Measurements from ENCODE around the gene UGT3A1. TPM values are rescaled to one million over a fixed set of nuclear protein-coding genes. Genes with fewer than 3 reads are reported as not detected.

UGT3A1 gene
- polyA plus RNA-seq, 4 donors, result 84.7 to 141 (median 125) TPM

DNA sequence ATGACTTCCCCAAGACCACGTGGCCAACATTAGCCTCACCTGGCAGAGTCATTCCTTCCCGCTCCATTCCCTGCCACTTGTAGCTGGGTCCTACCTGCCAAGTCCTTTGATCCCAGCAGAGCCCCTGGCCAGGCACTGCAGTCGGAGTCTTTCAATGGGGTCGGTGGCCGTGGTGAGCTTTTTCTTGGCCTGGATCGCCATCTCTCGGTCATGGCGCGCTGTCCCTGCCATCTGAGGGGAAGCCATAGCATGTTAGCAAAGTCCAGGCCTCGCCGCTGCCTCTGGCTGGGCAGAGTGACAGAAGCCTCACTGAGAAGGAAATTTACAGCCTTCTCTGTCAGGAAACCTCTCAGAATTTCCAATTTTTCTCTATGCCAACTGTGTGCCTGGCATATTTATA, 70.3 kb downstream of the UGT3A1 start:
- DNase-seq (ENCODE audit: low read depth in 4 of 4, low spot score in 3 of 4), result no peak

GRCh38 chr5:35919191-35919590, 72.0 kb downstream of the UGT3A1 start:
- DNase-seq (ENCODE audit: low read depth in 4 of 4, low spot score in 3 of 4), result no peak

GRCh38 chr5:35908814-35909213, 82.4 kb downstream of the UGT3A1 start:
- no peak for DNase-seq (ENCODE audit: low read depth in 4 of 4, low spot score in 3 of 4)

DNA sequence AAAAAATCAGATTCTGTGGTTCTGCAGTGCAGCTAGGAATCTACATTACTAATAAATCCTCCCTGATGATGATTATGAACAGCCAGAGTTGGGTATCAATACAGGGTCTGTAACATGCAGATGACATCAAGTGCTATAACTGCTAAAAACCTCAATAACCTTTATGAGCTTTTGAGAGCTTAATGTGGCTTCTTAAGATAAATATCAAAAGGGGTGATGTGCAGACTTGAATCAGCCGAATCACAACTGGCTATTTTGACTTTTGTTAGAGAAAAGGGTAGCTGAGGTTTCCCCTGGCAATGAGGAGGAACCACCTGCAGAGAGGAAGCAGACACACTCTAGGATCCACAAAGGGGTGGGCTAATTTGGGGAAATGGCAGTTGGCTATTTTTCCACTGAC, 83.0 kb downstream of the UGT3A1 start:
- no peak for DNase-seq (ENCODE audit: low read depth in 4 of 4, low spot score in 3 of 4)

- no peak for DNase-seq (ENCODE audit: low read depth in 4 of 4, low spot score in 3 of 4)
These were observed 86.6 kb downstream of the UGT3A1 start for GRCh38 chr5:35904443-35905132.

DNA sequence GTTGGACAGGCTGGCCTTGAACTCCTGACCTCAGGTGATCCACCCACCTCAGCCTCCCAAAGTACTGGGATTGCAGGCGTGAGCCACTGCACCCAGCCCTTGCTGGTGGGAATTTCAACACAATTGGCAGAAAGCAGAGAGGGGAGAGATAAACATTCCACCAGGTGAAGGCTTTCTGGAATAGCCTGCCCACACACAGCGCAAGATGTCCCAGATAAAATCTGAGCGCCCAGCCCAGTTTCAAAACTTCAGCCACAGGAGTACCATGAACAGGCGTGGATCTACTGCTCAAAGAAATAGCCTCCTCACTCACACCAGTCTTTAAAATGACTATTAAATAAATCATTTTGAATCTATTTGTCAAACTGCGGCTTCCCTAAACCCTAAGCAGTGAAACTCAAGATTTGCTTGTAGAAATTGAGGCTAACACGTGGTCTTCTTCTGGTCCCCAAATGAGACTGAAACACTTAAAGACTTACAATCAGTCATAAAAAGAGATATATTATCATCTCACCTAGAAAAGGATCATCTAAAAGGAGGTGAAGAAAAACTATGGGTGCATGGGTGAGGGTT, 87.5 kb downstream of the UGT3A1 start:
- no peak for DNase-seq (ENCODE audit: low read depth in 4 of 4, low spot score in 3 of 4)

- no peak for DNase-seq (ENCODE audit: low read depth in 4 of 4, low spot score in 3 of 4)
These were observed 89.0 kb downstream of the UGT3A1 start for GRCh38 chr5:35902046-35902672.

Other genes starting within 250 kb of the UGT3A1 start
- gene IL7R, start 134.5 kb downstream of the UGT3A1 start, polyA plus RNA-seq (ENCODE audit: insufficient read length in 4 of 4), result 1 to 10 TPM in 1 of 4 donors, under 1 TPM in 3; 0.69 to 1.3 (median 0.93) TPM
- gene CAPSL, start 52.8 kb downstream of the UGT3A1 start, polyA plus RNA-seq (ENCODE audit: insufficient read length in 4 of 4), result 1 to 10 TPM; 5.3 to 7.4 (median 6.6) TPM
- gene UGT3A2, start 75.5 kb upstream of the UGT3A1 start, polyA plus RNA-seq (ENCODE audit: insufficient read length in 4 of 4), result 10 to 100 TPM; 11.2 to 18.7 (median 15.2) TPM
- gene LMBRD2, start 160.5 kb upstream of the UGT3A1 start, polyA plus RNA-seq (ENCODE audit: insufficient read length in 4 of 4), result 10 to 100 TPM; 18.4 to 23.3 (median 20.2) TPM
- 10 to 100 TPM; 42.6 to 46.3 (median 44.3) TPM for gene SKP2, start 160.7 kb upstream of the UGT3A1 start, polyA plus RNA-seq (ENCODE audit: insufficient read length in 4 of 4)

Measured in right renal pelvis (tissue), 4 donors.